Kidney epithelial cell (primary cell): Measurements from ENCODE around the gene TBC1D24. TPM values are rescaled to one million over a fixed set of nuclear protein-coding genes. Genes with fewer than 3 reads are reported as not detected.
"Not testable (repeated sequence)": the region's sequence is repeated elsewhere in the genome, so short reads cannot be mapped to it uniquely, and the experiment has no call there.

Source experiments
- DNase-seq: peaks from one replicate; pipeline ENCODE4 v3.0.0-alpha.2; 2010; ENCODE audit warnings: low read depth
- H3K27me3 ChIP-seq: 2 replicates; pipeline ENCODE4 v1.6.0; 2011; ENCODE audit warnings: low read length; ENCODE audit not compliant: control insufficient read depth, insufficient read depth
- H3K36me3 ChIP-seq: 2 replicates; pipeline ENCODE4 v1.5.1; 2011; ENCODE audit warnings: low read length; ENCODE audit not compliant: control insufficient read depth, insufficient read depth
- H3K4me3 ChIP-seq: 2 replicates; pipeline ENCODE4 v1.5.1; 2011; ENCODE audit warnings: low read depth, mild to moderate bottlenecking, control low read depth, low read length
- CTCF ChIP-seq: IDR thresholded peaks from 2 replicates; pipeline ENCODE4 v1.5.1; 2011; ENCODE audit warnings: mild to moderate bottlenecking, moderate library complexity, low read length, control low read depth, inconsistent platforms; ENCODE audit not compliant: insufficient read depth, poor library complexity, severe bottlenecking
- total RNA-seq: library from RNA; depleted of rRNA; stranded (reverse); fragments of >200 nt; gene quantifications from 2 replicates; pipeline ENCODE4 v1.2.3, GENCODE V29; 2015

Gene TBC1D24
- total RNA-seq, 1 donor from 2014 or later, result 14.5 TPM

- DNase-seq, result no peak
- H3K27me3 ChIP-seq, result peaks cover 6% of the 10 kb centered on the region
- TF ChIP-seq CTCF, result no peak
- no peaks in the 10 kb centered on the region for H3K36me3 ChIP-seq
- H3K4me3 ChIP-seq, result no peak overlapping the region
These were observed 1.4 kb downstream of the TBC1D24 start for GRCh38 chr16:2476345-2476720.

GRCh38 chr16:2476741-2477140, 1.8 kb downstream of the TBC1D24 start:
- H3K36me3 ChIP-seq, result no peaks in the 10 kb centered on the region
- no peak for TF ChIP-seq CTCF
- H3K27me3 ChIP-seq, result peaks cover 6% of the 10 kb centered on the region
- no peak for DNase-seq
- H3K4me3 ChIP-seq, result no peak overlapping the region

GRCh38 chr16:2477327-2477726, 2.4 kb downstream of the TBC1D24 start:
- TF ChIP-seq CTCF, result no peak
- Histone ChIP-seq H3K36me3 (no peaks in the 10 kb centered on the region), H3K4me3 (no peak overlapping the region), H3K27me3 (peaks cover 1% of the 10 kb centered on the region)
- no peak for DNase-seq

GRCh38 chr16:2478279-2478678, 3.4 kb downstream of the TBC1D24 start:
- H3K4me3 ChIP-seq, result no peak overlapping the region
- no peak for DNase-seq
- H3K36me3 ChIP-seq, result no peaks in the 10 kb centered on the region
- no peak for TF ChIP-seq CTCF
- no peaks in the 10 kb centered on the region for H3K27me3 ChIP-seq

GRCh38 chr16:2479996-2480395, 5.1 kb downstream of the TBC1D24 start:
- H3K36me3 ChIP-seq, H3K27me3 ChIP-seq, H3K4me3 ChIP-seq, DNase-seq: not testable (repeated sequence)

GRCh38 chr16:2480948-2481347, 6.0 kb downstream of the TBC1D24 start:
- DNase-seq, result no peak
- Histone ChIP-seq H3K27me3 (no peaks in the 10 kb centered on the region), H3K4me3 (no peak overlapping the region), H3K36me3 (no peaks in the 10 kb centered on the region)
- TF ChIP-seq CTCF, result no peak

- DNase-seq, result no peak
- no peaks in the 10 kb centered on the region for H3K36me3 ChIP-seq
- TF ChIP-seq CTCF, result no peak
- H3K4me3 ChIP-seq, result no peak overlapping the region
- H3K27me3 ChIP-seq, result no peaks in the 10 kb centered on the region
These were observed 6.7 kb downstream of the TBC1D24 start for GRCh38 chr16:2481676-2482075.
